Iris pigment epithelial cell (primary cell): Measurements from ENCODE around the gene HOXA5.

Experiments
- DNase-seq: peaks from one replicate; pipeline ENCODE4 v3.0.0-alpha.2; 2011; ENCODE audit warnings: low read depth

Gene HOXA5

DNA sequence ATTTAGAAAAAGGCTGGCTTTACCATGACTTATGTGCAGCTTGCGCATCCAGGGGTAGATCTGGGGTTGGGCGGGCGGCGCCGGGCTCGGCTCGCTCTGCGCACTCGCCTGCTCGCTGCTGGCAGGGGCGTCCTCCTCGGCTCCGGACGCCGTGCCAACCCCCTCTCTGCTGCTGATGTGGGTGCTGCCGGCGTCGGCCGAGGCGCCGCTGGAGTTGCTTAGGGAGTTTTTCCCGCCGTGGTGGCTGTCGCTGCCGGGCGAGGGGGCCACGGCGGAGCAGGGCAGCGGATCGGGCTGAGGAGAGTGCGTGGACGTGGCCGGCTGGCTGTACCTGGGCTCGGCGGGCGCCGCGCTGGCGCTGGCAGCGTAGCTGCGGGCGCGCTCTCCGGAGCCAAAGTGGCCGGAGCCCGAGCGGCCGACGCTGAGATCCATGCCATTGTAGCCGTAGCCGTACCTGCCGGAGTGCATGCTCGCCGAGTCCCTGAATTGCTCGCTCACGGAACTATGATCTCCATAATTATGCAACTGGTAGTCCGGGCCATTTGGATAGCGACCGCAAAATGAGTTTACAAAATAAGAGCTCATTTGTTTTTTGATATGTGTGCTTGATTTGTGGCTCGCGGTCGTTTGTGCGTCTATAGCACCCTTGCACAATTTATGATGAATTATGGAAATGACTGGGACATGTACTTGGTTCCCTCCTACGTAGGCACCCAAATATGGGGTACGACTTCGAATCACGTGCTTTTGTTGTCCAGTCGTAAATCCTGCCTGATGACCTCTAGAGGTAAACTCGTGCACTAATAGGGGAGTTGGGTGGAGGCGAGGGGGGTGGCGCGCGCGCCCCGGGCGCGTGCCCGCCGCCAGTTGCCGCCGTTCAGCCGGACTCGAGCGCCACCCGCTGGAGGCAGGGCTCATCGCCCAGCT is at the start of gene HOXA5:
Gene HOXA5 (minus strand): TSS at position 659 of the 927 bp plus-strand sequence. CDS start 74 bp downstream, at position 585.
- no peak for DNase-seq

DNA sequence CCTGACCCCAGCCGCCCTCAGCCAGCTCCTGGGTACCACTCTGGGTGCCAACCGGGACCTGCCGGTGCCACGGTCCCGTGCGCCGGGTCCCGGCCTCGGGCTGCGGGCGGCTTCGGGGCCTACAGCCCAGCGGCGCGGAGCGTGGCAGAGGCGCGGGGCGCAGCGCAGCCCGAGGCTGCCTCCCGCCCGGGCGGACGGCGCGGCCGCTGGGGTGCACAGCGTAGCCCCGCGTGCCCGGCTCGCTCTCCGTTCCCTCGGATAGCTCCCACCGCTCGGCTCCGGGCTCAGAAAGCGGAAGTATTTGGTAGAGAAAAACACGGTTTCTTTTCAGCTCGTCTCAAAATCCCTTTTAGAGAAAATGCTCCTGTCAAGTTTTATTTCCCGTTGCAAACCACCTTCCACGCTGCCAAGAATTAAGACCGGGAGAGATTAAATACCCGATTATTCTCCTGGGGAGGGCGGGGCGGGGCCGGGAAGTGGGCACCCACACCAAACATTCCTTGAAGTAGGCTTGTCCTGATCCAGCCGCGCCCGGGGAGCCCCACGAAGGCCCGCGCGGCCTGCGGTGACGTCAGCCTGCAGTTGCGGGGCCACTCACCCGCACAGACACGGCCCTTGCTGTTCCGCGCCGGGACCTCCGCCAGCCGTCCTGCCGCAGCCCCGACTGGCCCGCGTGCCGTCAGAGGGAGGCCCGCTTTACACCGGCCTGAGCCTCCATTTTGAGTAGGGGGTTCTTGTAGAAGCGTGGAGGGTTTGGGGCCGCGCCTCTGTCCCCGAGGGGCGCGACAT is 49.3 kb upstream of the HOXA5 start:
- no peak for DNase-seq

DNA sequence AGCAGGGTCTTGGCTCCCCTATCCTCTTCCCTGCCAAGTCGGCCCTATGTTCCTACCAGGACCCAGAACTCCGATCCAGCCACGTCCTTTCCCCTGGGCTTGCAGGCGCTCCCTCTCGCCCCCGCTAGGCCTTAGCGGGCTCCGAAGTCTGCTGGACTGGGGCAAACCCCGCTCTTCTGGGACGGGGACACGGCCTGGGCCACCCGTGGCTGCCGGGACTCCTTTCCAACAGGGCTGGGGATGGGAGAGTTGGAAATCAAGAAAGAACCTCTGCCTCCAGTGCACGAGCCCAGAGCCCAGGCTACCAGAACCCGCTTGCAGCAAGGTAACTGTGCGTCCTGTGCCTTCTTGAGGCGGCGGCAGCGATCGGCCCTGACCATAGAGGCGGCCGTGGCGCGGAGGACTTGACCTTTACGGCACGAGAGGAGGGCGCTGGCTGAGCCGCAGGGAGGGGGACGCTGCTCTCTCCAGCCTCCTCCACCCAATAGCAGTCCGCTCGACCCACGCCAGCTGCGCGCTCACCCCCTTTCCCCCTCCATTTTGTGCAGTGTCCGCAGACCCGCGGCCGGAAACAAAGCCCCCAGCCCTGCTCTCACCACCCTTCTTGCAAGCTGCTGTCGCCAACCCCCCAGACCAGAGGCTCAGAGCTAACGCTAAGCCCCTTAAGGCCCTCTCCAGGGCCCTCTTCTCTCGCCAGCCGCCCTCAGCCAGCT is 48.5 kb upstream of the HOXA5 start:
- no peak for DNase-seq

GRCh38 chr7:27191161-27191731 is 47.8 kb upstream of the HOXA5 start:
- no peak for DNase-seq

GRCh38 chr7:27189997-27190748 is 46.7 kb upstream of the HOXA5 start:
- DNase-seq = no peak

- no peak for DNase-seq
Measured at GRCh38 chr7:27189295-27189996, 46.0 kb upstream of the HOXA5 start.

DNA sequence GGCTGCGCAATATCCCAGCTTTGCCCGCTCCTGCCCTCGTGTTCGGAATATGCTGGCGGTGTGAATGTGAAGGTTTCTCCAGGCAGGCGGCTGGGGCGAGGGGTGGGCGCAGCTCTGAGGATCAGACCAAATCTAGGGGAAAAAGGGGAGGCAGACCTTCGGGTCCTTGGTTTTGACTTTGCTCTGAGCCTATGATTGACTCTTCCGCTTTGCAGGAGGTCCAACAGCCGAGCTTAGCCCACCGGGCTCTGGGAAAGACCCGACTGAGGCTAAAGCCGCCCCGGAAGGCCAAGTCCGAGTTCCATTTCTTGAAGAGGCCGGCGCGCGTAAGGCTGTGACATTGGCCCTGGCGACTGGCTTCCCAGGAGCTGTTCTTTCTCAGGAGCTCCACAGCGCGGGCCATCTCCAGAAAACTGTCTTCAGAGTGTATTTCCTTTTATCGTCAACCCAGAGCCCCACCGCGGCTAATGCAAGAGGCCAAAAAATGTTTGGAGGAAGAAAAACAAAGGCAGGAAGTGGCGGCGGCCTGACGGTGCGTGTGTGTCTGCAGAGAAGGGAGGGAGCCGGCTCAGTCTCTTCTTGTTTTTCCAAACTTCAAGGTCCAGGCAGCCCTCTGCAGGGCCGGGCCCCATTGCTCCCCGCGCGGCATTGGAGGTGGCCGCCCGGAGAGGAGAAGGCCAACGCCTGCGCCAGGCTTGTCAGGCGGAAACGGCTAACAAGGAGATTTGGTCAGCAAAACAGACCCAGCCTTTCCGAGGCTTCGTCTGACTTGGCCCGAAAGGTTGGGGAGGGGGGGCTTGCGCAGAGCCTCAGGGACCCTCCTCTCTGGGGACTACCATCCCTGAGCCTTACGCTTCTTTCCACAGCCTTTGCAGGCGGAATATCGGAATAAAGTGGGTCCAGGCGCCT is 45.2 kb upstream of the HOXA5 start:
- no peak for DNase-seq

DNA sequence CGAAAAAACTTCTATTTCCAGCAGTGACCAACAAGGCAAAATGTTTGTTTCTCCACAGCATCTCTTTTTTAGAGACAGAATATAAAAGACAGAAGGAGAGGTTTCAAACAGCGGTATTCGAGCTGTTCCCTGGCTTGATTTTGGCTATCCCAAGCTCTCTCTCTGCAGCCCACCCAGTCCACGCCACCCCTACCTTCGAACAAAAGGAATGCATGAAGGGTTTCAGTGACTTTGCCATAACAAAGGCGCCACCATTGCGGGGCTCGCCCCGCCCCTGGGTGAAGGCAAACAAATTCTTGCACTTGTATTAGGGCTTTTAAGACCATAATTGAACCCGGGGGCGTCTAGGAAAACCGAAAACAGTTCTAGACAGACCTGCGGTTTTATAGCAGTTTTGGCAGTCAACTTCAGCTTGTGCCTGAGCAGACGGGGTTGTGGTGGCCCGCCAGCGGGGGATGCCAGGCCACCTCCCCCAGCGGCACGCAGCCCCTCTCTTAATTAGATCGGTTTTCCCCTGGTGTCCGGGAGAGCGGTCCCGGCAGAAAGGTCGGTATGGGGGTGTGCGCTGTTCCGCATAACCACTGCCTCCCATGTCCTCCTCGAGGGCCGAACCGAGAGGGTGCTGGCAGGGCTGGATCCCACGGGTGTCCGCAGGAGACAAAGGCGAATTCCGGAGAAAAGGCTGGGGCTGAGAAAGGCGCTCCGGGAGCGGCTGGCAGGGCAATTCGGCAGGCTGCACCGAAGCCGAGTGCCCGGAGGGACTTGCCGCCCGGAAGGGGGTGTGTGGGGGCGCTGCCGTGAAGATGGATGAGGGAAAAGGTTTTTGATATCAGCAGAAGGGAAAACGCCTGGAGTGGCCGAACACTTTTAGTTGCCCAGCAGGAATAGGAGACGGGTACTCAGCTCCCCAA is 44.2 kb upstream of the HOXA5 start:
- DNase-seq = no peak

DNA sequence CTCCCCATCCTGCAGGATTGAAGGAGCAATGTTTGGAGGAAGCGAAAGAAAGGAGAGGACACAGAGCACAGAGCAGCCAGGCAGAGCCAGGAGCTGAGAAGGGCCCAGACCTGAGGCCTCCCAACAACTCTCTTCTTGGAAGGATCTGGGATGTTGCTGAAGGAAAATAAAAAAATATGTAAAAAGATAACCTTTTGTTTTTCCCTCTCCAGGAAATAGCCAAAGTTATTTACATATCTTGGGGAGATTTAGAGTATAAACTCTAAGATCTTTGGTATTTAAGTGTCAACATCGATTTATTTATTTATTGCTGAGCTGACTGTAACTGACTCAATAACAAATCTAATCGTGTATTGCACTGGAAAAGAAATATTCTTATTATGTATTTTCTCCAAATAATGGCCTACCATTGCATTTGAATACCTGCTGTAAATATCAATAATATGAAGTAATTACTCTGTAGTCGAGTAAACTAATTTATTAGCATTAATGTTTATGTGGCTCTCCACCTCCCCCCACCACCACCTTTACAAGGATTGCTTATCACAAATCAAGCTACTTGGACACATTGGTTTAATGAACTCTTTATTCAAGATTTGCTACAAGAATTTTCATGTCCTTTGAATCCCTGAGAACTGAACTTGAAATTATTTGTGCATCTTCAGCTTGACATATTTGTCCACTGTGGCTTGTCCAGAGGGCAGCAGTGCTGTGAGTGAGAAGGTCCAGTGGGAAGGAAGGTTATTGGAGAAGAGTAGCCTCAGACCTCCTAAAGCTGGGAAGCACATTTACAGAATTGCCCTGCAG is 43.4 kb upstream of the HOXA5 start:
- DNase-seq = no peak

GRCh38 chr7:27185854-27186667 is 42.6 kb upstream of the HOXA5 start:
- DNase-seq = no peak

GRCh38 chr7:27185013-27185853 is 41.8 kb upstream of the HOXA5 start, which contains the start of gene HOXA11:
Gene HOXA11 (minus strand): TSS chr7:27185232. CDS start chr7:27185144, 88 bp downstream.
- no peak for DNase-seq

- peak; percentile 21 for DNase-seq
Measured at GRCh38 chr7:27184337-27185012, 41.0 kb upstream of the HOXA5 start.

- DNase-seq = no peak
Measured at GRCh38 chr7:27183682-27184336, 40.3 kb upstream of the HOXA5 start.

- no peak for DNase-seq
Measured at GRCh38 chr7:27182861-27183681, 39.6 kb upstream of the HOXA5 start.
